ENCODE data around the gene COBL.

COBL gene

DNA sequence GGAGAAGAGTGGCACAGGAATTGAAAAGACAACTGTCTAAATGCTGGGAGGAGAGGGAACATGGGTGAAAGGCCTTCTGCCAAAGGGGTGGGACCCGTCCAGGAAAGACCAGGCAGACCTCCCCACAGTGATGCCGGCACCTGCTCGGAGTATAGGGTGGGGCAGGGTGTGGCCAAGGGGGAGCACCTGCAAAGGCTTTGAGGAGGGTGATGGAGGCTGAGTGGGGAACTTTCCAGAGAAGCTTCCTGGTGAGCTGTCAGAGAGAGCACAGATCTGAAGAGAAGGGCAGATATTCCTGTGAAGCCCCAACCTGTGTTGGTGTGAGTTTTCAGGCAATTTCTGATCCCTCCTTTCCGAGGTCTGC, 270.5 kb downstream of the COBL start:
- DNase-seq (ENCODE audit: low spot score), result no peak

DNA sequence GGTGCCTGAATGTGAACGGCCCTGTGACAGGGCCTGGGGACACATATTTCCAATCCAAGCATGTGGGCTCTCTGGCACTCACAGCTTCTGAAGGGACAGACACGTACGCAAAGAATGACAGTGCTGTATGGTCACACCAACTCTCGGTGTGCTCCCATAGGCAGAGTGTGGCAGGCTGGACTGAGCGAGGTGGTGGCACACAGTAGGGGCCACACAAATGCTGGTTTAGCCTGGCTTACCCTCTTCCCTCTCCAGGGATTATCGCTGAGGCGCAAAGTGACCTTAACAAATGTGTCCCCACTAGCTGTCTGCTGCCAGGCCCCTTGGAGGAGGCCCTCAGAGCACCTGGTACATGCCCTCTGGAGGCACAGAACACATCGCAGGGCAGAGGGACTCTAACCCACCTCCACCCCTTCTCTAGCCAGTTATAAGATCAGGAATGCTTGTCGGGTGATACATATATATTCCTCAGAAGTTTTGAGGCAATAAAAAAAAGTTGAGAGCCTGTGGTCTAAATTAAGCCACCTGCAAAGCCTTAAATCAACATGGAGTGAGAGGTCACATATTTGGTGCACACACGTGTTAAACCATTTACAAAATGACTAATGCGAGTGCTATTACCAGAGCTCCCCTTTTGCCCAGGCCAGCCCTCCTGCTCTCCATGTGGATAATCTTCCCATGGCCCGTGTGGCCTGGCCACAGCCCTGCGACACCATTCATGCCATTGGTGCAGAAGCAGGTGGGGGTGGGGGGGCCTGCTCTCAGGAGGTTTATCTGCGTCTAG, 271.1 kb downstream of the COBL start:
- DNase-seq (ENCODE audit: low spot score), result no peak

- no peak for DNase-seq (ENCODE audit: low spot score)
These were observed 273.1 kb downstream of the COBL start for GRCh38 chr7:51043461-51043860.

GRCh38 chr7:51040787-51041186, 275.8 kb downstream of the COBL start:
- no peak for DNase-seq (ENCODE audit: low spot score)

DNA sequence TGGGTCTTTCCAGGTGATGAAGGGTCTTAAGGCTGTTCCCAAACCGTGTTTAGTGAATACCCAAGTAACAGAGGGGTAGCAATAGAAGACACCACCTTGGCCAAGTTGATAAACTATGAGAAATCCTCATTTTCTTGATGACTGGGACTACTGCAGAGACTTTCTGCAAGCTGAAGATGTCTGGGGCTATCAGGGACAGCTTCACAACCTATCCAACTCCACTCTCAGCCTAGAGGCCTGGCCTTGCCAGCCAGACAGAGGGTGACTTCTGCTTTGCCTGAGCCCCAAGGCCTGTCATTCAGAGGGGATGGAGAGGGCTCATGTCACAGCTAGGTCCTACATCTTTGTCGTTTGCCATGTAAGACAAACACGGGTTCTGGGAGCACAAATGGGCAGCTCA, 278.0 kb downstream of the COBL start:
- DNase-seq (ENCODE audit: low spot score), result no peak

- no peak for DNase-seq (ENCODE audit: low spot score)
These were observed 280.9 kb downstream of the COBL start for GRCh38 chr7:51035716-51036115.

GRCh38 chr7:51034521-51035264, 281.9 kb downstream of the COBL start:
- no peak for DNase-seq (ENCODE audit: low spot score)

DNA sequence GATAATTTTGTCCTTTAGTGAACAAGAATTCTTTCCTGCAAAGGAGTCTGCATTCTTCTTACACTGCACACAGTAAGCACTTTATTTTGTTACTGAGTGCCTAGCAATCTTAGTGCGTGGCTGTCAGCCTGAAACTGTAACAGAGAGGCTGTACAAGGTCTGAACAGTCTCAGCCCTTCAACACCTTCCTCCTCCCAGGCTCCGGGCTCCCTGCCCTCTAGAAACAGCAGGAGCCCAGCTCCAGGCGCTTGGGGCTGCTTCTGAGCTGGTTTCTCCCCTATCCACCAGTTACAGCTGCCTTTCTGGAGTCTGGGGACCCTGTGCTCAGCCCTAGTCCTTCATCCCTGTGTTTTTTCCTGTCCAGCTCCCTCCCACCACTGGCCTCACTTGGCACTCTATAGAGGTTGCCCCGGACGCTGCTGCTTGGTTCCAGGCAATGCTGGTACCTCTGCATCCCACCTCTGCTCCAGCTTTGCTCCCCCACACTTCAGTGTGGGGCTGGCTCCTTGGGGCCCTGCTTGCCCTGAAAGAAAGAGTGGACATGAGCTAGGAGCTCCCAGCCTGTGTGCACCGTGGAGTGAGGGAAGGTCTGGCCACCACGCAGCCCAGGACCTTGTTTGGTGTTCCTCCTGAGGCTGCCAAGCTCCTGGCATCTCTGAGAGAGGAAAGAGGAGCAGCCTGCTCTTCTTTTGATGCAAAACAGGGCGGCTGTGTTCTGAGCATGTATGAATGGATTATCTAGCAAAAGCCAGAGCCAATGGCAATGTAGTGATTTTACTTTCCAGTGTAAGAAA, 282.7 kb downstream of the COBL start:
- no peak for DNase-seq (ENCODE audit: low spot score)

- no peak for DNase-seq (ENCODE audit: low spot score)
These were observed 284.7 kb downstream of the COBL start for GRCh38 chr7:51031791-51032515.

- no peak for DNase-seq (ENCODE audit: low spot score)
These were observed 285.4 kb downstream of the COBL start for GRCh38 chr7:51031216-51031615.

GRCh38 chr7:51029701-51030191, 286.9 kb downstream of the COBL start:
- DNase-seq (ENCODE audit: low spot score), result no peak

DNA sequence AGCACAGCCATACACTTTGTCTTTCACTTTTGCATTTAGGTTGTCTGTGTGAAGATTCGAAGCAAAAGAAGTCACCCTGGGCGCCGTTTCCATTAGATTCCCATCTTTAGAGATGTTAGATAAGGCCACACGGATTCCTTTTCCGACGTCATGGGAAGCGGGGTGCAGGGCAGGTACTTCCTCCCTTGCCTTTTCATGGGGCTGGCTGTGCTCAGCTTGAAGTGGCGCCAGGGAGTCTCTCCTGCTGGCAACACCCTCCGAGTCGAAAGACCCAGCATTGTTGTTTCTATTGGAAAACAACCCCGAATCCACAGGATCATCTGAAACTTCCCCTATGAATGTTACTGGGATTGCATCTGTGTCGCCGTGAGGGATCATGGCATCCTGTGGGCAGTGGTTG, 287.5 kb downstream of the COBL start:
- no peak for DNase-seq (ENCODE audit: low spot score)

- no peak for DNase-seq (ENCODE audit: low spot score)
These were observed 288.4 kb downstream of the COBL start for GRCh38 chr7:51027935-51028830.

DNA sequence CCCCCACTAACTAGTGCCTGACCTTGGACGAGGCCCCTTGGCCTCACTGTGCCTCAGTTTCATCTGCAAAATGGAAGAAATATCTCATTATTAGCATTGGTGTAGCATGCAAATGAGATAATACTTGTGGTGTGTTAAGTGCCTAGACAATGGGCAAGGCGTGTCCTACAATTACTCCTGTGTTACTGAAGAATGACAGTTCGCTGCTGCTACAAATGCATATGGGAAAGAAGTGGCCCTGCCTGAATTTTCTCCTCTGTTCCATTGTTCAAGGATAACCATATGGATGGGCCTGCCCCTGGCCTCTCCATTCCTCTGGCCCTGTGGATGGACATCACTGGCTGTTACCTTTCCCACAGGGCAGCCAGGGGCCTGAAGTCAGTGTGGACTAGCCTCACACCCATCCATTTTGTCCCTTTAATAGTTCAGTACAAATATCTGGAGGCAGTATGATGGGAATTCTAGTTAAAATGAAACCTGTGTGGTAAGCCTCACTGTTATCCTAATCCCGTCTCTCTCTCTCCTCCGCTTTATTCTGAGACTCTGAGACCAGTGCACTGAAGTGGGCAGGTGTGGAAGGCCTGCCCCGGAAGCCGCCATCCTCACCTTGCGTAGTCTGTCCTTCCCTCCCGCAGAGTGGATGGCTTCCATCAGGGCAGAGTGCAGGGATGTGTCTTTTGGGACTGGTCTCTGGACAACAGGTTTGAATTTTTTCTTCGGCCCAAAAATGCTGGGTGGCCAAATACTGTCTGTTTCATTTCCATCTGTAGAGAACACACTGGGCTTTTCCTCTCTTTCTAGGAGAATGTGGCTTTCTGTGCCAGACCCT, 289.3 kb downstream of the COBL start:
- no peak for DNase-seq (ENCODE audit: low spot score)

- no peak for DNase-seq (ENCODE audit: low spot score)
These were observed 290.3 kb downstream of the COBL start for GRCh38 chr7:51026341-51026740.

GRCh38 chr7:51025668-51026067, 290.9 kb downstream of the COBL start:
- no peak for DNase-seq (ENCODE audit: low spot score)

GRCh38 chr7:51024867-51025266, 291.7 kb downstream of the COBL start:
- no peak for DNase-seq (ENCODE audit: low spot score)

GRCh38 chr7:51023547-51023946, 293.1 kb downstream of the COBL start:
- DNase-seq (ENCODE audit: low spot score), result no peak

DNA sequence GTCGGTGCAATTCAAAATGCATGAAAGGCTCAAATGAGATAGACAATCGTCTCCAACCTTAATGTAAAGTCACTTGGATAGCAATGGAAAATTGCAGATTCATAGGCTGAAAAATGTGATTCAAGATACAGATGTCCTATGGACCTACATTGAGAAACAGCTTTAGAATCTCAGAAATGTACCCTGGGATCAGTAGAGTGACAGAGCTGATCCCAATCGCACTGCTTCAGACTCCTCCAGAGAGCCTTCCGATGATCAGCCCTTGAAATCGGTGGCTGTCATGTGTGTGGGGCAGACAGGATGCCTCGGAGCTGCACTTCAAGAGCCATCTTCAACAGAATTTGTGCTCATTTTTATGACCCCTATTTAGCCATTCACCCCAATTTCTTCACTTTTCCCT, 293.8 kb downstream of the COBL start:
- no peak for DNase-seq (ENCODE audit: low spot score)

All from hematopoietic multipotent progenitor cell treated with erythropoietin and hydrocortisone succinate and interleukin-3 and kit ligand, for 15 days (in vitro differentiated cells).